HG02571 (cell line): ENCODE data around the gene MRC1.

Experiments
- ATAC-seq: cut with Tn5 transposase; IDR thresholded peaks from one replicate; pipeline ENCODE4 v1.9.1; 2021; ENCODE audit warnings: mild to moderate bottlenecking, moderate library complexity; ENCODE audit not compliant: unreplicated experiment

The MRC1 gene

DNA sequence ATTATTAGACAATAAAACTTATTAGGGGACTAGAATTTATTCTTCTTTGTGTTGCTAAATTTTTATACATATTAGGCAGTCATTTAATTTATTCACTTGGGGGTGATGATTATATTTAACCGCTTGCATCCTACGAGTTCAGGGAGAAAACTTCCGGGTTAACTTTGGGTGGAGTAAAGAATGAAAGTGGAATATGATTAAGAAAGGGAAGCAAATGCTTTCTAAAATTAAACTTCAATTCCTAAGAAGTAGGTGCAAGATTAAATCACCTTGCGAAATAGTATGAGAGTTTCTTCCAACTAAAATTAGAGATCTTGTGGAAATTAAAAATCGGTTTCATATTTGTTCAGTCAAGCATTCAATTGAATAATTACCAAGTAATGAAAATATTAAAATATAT is 33.5 kb downstream of the MRC1 start:
- no peak for ATAC-seq

DNA sequence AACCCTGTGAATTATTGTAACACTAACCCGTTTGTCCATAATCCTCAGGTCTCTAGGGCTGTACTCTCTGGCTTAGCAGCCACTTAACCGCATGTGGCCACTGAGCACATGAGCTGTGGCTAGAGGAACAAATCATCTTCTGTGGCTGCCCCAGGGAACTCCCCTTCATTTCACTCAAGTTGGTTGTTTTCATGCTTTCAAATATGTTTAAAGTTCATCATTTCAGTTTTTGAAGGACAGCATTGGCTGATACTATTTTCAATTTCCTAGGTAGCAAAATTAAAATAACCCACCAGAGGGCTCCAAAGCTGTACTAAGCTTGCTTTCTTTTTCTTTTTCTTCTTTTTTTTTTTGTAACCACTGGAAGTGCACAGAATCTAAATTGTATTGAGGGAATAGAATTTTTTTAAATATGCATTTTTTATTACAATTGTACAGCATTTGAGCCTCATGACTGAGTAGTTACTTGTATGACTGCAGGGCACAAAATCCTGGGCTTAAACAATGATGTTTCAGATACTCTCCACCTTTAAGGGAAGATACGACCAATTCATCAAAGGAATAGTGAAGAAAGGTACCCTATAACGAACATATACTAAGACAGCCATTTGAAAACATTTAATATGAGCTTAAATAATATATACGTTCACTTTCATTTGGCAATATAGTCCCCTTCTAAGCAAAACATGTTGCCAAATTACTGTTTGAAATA is 38.6 kb downstream of the MRC1 start:
- no peak for ATAC-seq

DNA sequence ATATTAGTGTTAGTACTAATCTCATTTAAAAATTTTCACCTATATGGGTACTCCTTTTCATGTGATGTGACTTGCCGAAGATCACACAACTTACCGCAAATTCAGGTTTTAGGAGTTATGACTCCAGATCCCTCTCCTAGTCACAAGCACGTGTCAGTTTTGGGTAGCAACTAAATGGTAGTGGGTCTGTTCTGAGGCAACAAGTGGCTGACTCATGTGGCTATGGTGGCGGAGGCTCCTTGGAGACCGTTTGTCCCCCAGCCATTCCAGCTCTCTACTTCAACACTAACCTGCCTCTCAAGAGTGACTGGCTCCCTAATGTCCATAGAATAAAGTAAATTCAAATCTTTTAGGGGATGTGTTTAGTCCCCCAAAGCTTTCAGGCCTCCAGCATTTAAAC is 39.5 kb downstream of the MRC1 start:
- ATAC-seq: no peak

DNA sequence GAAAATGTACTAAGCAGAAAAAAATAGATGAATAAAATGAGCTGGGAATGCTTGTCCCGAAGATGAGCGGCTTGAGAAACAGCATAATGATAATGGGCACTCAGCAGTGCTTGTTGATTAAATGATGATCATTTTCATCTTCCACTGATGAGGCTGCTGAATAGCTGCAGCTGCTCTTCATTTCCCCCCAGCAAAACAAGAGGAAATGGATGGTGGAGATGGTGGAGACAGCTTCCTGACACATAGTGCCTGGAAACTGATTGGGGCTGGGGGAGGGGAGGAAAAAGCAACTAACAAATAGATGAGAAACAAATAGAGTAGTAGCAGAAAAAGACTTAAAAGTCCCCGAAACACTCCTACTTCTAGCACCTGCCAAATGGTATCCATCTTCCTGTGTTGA is 41.4 kb downstream of the MRC1 start:
- ATAC-seq: no peak

DNA sequence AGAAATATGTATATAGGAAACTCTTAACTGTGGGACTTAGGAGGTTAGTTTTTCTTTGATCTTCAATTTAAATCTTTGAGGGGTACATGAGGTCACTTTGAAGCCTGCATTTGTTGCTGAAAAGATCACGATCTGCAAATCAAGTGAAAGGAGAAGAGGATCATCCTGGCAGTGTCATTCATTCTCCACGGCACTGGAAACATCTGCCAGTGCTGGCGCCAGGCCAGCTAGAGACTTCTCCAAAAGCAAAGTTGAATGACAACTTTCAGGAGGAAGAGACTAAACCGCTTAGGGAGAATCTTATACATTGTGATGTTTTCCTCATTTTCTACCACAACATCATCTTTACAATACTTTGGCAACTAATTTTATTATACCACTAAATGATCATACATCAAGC is 42.5 kb downstream of the MRC1 start:
- ATAC-seq: no peak

DNA sequence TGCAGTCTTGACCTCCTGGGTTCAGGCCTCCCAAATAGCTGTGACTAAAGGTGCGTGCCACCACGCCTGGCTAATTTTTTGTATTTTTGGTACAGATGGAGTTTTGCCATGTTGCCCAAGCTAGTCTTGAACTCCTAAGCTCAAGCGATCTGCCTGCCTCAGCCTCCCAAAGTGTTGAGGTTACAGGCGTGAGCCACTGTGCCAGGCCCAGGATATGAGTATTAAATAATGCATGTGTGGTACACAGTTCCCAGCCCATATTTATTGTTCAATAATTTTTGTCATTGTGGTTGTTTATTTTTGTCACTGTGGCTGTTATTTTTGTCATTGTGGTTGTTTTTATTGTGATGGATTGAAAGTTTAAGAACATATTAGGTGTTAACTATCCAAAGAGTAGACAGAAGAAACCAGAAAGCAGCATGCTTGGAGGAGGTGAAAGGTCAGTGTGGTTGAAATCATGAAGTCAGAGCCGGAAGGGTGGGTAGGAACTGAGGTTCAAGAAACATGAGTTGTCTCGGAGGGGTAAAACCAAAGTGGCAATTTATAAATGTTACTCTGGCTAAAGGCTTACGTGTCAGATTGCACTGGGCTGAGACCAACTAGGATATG is 45.0 kb downstream of the MRC1 start:
- no peak for ATAC-seq

DNA sequence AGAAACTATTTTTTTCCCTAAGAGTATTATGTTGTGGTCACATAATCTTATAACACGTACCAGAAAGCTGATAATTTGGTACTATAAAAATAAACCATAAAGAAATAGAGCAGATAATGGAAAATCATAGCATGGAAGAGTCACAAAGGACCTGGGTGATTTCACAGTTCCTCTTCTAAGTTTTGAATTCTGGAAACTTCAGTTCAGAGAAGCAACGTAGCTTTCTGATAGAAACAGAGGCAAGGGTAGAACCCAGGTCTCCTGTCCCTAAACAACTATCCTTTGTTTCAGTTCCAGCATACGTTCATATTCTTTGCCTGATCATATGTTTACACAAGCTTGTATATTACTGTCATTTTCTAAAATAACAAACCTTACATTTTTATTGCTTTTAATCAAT is 47.9 kb downstream of the MRC1 start:
- ATAC-seq: no peak

DNA sequence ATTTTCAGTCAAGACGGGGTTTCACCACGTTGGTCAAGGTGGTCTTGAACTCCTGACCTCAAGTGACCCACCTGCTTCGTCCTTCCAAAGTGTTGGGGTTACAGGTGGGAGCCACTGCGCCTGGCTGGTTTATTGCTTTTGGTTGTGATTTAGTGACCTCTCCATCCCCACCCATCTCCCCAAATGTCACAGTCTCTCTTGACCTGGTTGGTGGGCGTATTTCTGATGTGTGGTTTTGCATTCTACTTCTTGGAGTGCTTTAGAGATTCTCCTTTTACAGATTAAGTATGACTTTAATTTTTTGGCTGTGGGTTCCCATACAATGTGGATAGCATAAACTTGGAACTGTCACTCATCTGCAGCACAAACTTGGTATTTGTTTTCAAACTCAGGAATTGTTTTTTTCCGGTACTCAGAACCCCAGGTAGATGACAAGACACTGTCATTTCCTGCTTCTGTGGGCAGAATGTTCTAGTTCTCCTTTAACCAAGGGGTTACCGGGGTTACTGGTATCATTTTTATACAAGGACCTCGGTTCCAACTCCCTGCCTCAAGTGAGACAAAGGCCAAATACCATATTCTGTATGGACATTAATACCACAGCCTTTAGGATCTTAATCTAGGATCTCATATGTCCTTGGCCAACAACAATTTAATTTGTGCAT is 50.5 kb downstream of the MRC1 start:
- ATAC-seq: no peak

DNA sequence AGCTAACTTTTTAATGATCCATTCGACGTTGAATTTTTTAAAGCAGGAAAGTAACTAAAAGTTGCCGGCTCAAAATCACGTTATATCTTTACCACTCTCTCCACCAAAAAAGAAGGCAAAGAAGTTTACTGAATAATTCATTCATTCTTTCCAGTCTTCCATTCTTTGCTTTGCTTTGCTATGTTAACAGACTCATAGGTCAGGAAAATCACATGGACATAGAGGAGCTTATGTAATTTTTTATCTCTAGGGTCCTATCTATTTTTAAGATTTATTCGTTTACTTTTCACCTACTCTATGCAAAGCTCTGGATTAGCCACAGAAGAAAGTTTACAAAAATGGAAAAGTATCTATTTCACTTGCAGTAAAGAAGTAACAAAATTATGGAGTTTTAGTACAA is 52.6 kb downstream of the MRC1 start:
- no peak for ATAC-seq

DNA sequence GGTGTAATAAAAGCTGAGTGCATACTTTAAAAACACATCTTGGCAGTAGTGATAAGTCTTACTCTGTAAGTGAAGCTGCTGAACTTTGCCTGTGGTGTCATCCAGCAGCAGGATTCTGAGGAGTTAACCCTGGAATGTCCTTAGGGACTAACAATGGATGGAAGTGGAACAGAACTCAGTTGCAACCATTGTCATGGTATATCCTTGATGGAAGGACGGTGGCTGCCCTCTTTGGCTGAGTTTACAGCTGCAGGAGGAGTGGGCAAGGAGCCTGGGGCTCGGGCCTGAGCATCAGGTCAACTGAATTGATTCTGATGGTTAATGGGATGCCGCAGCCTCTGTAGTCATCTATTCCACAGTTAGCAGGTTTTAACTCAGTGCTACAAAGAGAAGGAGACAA is 56.2 kb downstream of the MRC1 start:
- no peak for ATAC-seq

DNA sequence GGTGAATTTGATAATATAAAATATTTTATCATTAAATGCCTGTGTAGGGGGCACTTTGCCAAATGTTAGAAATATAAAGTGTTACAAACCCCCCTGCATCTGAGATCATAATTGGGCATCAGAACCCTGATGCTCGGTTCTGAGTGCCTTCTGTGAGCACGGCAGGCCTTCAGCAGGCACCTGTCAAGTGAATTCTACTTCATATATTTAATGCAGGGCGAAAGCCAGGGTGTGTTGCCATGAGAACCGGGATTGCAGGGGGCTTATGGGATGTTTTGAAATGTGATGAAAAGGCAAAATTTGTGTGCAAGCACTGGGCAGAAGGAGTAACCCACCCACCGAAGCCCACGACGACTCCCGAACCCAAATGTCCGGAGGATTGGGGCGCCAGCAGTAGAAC is 57.2 kb downstream of the MRC1 start:
- no peak for ATAC-seq

DNA sequence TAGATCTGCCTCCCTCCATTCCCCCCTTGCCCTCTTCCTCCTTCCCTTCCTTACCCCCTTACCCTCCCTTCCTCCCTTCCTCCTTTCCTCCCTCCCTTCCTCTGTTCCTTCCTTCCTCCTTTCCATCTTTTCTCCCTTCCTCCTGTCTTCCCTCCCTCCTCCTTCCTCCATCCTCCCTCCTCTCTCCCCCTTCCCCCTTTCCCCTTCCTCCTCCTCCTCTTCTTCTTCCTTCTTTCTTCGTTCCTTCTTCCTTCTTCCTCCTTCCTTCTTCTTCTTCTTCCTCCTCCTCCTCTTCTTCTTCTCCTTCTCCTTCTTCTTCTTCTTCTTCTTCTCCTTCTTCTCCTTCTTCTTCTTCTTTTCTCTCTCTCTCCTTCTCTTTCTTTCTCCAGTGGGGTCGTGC is 57.9 kb downstream of the MRC1 start:
- ATAC-seq: no peak

DNA sequence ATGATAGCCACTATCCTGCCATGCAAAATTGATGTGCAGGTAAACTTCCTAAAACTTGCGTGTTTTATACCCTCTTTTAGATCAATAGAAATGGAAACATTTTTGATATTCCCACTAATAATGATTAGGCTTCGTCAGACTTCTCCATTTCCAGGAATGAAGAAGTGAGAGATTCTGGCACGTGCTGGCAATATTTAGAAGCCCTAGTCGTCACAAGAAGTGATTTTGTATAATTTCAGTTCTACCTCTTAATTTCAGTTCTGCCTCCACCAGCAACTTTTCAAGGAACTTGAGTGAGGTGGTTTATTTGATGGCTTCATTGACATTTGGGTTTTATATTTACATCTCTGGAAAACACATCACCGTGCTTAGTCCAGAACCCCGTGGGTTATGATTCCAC is 61.9 kb downstream of the MRC1 start:
- ATAC-seq: no peak

DNA sequence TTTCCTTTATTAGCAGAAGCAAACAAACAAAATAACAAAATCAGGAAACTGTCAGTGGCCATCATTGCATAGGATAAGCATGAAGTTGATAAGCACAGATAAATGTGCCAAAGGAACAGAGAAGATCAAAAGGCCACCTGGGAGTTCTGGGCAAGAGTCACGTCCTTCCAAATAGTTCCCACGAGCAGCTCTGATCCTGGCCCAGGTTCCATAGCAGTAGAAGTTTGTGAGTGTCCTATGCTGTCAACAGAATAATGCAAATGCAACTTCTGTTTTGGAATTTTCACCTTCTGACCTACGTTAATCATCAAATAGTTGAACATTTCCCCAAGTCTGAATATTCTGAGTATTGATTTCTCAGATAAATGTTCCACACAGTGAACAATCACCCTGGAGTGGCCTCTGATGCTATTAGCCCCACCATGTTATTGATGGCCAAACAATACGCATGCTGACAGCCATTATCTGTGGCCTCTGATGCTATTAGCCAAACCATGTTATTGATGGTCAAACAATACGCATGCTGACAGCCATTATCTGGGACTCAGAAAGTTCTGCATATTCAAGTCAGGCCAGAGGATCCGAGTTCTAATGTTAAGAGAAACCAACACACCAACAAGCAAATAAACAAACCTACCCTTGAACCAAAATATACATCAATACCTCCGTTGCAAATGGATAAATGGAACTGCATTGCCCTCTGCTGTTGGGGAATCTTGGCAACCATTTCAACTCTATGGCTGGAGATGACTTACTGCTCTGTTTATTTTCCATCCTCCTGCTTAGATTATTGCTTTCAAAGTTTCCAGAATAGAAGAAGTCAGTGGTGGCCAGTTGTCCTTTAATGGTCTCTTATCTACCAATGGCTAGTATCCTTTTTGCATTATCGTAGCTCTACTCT is 63.3 kb downstream of the MRC1 start:
- ATAC-seq: no peak

DNA sequence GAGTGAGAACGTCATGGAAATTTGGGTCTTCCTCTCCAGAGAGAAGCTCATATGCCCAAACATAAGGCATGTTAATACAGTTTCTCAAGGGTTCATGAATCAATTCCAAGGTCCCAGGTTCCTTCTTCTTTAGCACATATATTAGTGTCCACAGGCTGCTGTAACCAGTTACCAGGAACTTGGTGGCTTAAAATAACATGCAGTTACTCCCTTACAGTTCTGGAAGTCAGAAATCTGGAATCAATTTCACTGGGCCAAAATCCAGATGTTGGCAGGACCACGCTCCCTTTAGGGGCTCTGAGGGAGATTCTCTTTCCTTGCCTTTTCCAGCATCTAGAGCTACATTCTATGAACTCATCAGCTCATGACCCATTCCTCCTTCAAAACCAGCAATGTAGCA is 64.8 kb downstream of the MRC1 start:
- no peak for ATAC-seq

DNA sequence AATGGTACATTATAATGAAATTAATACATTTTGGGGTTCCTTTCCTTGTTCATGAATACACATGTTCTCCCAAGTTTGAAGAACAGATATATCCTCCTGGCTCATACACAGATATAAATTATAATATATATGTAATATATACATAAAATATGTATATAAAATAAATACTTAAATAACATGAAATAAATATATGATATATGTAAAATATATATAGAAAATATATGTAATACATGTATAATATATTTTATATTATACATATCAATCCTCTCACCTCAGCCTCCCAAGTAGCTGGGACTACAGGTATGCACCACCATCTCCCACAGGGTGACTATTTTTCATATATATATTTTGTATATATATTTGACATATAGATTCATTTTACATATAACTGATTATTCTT is 68.0 kb downstream of the MRC1 start:
- no peak for ATAC-seq

DNA sequence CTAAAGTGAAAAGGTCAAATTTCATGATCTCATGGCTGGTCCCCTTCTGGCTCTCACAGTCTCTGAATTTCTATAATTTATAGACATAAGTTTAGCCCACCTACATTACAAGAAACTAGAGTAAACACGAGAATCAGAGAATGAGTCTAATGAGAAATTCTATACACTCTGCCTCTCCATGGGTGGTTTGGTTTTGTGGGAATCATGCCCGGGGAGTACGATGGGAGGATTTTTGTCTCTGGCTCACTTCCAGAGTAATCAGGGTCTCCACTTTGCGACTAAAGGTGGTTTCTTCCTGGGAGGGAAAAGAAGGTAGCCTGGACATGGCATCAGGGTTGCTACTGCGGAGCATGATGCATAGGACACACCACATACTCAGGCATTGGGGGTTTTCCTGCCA is 69.7 kb downstream of the MRC1 start:
- ATAC-seq: no peak

DNA sequence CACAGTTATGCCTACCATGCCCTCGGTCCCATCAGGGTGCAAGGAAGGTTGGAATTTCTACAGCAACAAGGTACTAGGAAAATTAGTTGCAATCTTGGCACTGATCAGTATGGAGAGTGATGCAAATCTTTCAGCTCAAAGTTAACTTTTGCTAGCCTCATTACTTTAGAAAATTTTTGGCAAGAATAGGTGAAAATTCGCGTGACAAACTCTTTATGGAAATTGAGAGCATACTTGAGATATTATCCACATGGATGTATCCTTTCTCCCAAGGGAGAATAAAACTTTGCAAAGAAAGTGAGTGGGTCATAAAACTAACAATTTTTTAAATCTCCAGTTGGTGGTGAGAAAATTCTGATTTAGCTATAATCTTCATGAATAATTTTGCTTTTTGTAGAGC is 71.5 kb downstream of the MRC1 start:
- no peak for ATAC-seq

DNA sequence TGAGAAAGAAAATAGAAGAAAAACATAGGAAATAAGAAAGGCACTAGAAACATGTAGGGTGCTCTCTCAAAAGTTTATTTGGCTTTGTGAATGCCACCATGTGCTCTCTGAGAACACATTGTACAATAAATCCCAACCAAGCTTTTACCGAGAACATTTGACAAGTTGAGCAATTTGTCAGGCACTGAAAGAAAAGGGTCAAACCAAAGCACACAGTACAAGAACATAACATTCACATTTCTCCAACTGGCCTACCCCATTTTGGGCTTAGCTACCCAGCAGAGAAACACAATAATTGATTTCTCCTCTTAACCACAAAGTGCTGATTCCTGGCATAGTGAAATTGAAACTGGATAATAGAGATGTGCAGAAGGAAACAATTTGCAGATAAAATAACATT is 73.4 kb downstream of the MRC1 start:
- no peak for ATAC-seq

DNA sequence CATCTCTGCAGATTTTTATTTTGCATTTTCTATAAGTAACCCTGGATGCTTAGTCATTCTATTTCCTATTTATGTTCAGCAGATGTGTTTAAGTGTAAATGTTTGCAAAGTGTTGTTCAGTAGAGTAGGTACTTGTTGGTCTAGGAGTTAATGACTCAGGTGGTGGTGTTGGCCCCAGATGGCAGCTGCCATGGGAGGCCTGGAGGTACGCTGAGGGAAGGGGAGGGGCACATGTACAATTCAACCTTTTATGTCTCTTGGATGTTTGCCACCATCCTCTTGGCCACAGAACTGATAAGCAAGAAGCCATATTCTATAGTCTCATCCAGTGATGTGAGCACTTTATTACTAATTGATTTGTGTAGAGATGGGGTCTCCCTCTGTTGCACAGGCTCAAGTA is 74.5 kb downstream of the MRC1 start:
- ATAC-seq: no peak

DNA sequence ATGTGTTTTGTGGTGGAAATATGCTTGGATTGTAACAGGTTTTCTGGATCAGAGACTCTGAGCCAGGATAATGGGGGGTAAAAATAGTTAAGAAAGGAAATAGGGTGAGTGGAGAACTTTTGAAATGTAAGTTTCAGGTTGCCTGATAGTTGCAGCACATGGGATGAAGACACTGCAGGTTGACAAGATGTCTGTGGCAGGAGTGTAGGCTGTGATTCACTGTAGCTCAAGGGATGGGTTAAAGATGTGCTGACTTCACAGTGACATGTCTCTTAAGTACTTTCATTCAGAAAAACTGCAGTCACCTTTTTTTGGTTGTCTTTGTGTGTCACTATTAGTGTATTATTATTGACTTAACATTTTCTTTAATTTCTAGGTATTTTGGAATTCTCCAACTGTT is 79.0 kb downstream of the MRC1 start:
- no peak for ATAC-seq

DNA sequence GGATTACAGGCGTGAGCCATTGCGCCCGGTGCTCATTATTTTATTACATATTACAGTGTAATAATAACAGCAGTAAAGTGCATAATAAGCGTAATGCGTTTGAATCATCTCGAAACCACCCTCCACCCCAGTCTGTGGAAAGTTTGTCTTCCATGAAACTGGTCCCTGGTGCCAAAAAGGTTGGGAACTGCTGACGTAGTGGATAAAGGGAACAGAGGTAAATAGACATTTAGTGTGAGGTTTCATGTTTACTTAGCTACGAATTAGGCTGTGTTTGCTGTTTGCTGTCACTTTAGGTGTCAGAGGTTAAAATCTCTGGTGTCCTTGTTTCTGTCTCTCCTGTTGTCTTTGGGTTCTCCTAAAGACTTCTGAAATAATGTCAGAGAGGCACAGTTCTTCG is 82.3 kb downstream of the MRC1 start:
- ATAC-seq: no peak
